Loucy (cell line): ENCODE results near the gene RER1.

ENCODE experiments used
- H2AFZ ChIP-seq: fragments of 200-600 bp; sonication (generic); 2 replicates; pipeline ENCODE4 v1.6.0; 2016; ENCODE audit warnings: antibody characterized with exemption, mild to moderate bottlenecking, low read length, moderate library complexity
- H3F3A ChIP-seq: fragments of 200-600 bp; 2 replicates; pipeline ENCODE4 v1.6.0; 2016; ENCODE audit warnings: antibody characterized with exemption, low read depth, mild to moderate bottlenecking
- H3K27me3 ChIP-seq: fragments of 200-600 bp; sonication (generic); 2 replicates; pipeline ENCODE4 v1.6.1; 2014; ENCODE audit warnings: low read length, mild to moderate bottlenecking; ENCODE audit not compliant: insufficient read depth, poor library complexity, severe bottlenecking
- H3K36me3 ChIP-seq: fragments of 200-600 bp; sonication (generic); 2 replicates; pipeline ENCODE4 v1.6.1; 2016; ENCODE audit warnings: low read length; ENCODE audit not compliant: insufficient read depth
- H3K4me1 ChIP-seq: fragments of 200-600 bp; sonication (generic); 2 replicates; pipeline ENCODE4 v1.5.1; 2014; ENCODE audit warnings: low read length, mild to moderate bottlenecking; ENCODE audit not compliant: insufficient read depth, poor library complexity, severe bottlenecking
- H3K4me2 ChIP-seq: fragments of 200-600 bp; sonication (generic); 2 replicates; pipeline ENCODE4 v1.6.0; 2014; ENCODE audit warnings: antibody characterized with exemption, low read length, low read depth, mild to moderate bottlenecking; ENCODE audit not compliant: poor library complexity, severe bottlenecking
- H3K4me3 ChIP-seq: fragments of 200-600 bp; sonication (generic); 2 replicates; pipeline ENCODE4 v1.5.1; 2014; ENCODE audit warnings: low read length, mild to moderate bottlenecking, mixed read lengths; ENCODE audit not compliant: poor library complexity, severe bottlenecking
- H3K79me2 ChIP-seq: fragments of 200-600 bp; sonication (generic); 2 replicates; pipeline ENCODE4 v1.6.1; 2014; ENCODE audit warnings: low read length; ENCODE audit not compliant: insufficient read depth
- H3K9ac ChIP-seq: fragments of 200-600 bp; sonication (generic); 2 replicates; pipeline ENCODE4 v1.6.0; 2014; ENCODE audit warnings: mild to moderate bottlenecking, low read depth, low read length, moderate library complexity; ENCODE audit not compliant: poor library complexity, severe bottlenecking
- H3K9me2 ChIP-seq: fragments of 200-600 bp; sonication (generic); replicated peaks from 2 replicates; pipeline ENCODE4 v1.6.1; 2016; ENCODE audit warnings: low read depth, low read length, mixed read lengths
- H3K9me3 ChIP-seq: fragments of 200-600 bp; sonication (generic); 2 replicates; pipeline ENCODE4 v1.6.1; 2014; ENCODE audit warnings: mild to moderate bottlenecking, antibody characterized with exemption, low read length, low read depth; ENCODE audit not compliant: insufficient read depth
- H4K20me1 ChIP-seq: fragments of 200-600 bp; sonication (generic); 2 replicates; pipeline ENCODE4 v1.6.0; 2014; ENCODE audit warnings: antibody characterized with exemption, low read length, mild to moderate bottlenecking; ENCODE audit not compliant: insufficient read depth, poor library complexity, severe bottlenecking
- EZH2phosphoT487 ChIP-seq: fragments of 200-600 bp; IDR thresholded peaks from 2 replicates; pipeline ENCODE4 v1.6.1; 2018; ENCODE audit warnings: antibody characterized with exemption, mild to moderate bottlenecking, moderate library complexity, borderline replicate concordance
- TF ChIP-seq, protein P1 (sequence below): fragments of 200-600 bp; sonication (generic); conservative IDR thresholded peaks from 2 replicates; pipeline ENCODE4 v1.5.1; 2014; ENCODE audit warnings: mild to moderate bottlenecking, antibody characterized with exemption, low read length

RER1 gene

GRCh38 chr1:2443277-2444137, 51.9 kb downstream of the RER1 start:
- Histone ChIP-seq H3K36me3 (no peaks in the 10 kb centered on the region), H3K4me3 (no peak overlapping the region), H3K9me3 (no peaks in the 10 kb centered on the region), H3K4me1 (no peaks in the 10 kb centered on the region), H2AFZ (no peak overlapping the region), H3K79me2 (no peaks in the 10 kb centered on the region), H3K4me2 (no peak overlapping the region), H3K9ac (no peak overlapping the region), H3K27me3 (no peaks in the 10 kb centered on the region), H3F3A (no peaks in the 10 kb centered on the region), H4K20me1 (no peaks in the 10 kb centered on the region), H3K9me2 (no peaks in the 10 kb centered on the region)
- TF ChIP-seq EZH2phosphoT487, result no peak
- TF ChIP-seq, protein P1, sequence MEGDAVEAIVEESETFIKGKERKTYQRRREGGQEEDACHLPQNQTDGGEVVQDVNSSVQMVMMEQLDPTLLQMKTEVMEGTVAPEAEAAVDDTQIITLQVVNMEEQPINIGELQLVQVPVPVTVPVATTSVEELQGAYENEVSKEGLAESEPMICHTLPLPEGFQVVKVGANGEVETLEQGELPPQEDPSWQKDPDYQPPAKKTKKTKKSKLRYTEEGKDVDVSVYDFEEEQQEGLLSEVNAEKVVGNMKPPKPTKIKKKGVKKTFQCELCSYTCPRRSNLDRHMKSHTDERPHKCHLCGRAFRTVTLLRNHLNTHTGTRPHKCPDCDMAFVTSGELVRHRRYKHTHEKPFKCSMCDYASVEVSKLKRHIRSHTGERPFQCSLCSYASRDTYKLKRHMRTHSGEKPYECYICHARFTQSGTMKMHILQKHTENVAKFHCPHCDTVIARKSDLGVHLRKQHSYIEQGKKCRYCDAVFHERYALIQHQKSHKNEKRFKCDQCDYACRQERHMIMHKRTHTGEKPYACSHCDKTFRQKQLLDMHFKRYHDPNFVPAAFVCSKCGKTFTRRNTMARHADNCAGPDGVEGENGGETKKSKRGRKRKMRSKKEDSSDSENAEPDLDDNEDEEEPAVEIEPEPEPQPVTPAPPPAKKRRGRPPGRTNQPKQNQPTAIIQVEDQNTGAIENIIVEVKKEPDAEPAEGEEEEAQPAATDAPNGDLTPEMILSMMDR, result no peak

DNA sequence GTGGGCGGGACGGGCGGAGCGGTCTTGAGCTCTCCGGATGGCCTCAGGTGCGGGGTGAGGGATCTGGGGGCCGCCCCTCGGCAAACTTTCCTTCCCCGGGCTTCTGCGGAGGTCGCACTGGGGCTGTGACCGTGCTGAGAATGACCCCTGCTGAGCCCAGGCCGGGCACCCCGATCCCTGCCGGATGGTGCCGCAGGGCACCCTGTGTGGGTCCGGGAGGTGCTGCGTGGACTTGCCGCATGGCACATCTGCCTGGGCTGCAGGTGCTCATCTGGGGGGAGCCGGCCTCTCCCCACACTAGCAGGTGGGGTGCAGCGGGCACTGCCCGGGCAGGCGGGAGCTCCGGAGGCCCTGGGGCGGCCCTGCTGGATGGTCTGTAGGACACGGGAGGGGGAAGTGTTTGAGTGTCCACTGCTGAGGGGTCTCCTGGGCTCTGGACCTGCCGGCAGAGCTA, 52.5 kb downstream of the RER1 start:
- Histone ChIP-seq H3K4me1 (no peaks in the 10 kb centered on the region), H4K20me1 (no peaks in the 10 kb centered on the region), H3K4me3 (no peak overlapping the region), H3K9me2 (no peaks in the 10 kb centered on the region), H3K9me3 (no peaks in the 10 kb centered on the region), H3K9ac (no peak overlapping the region), H3K36me3 (no peaks in the 10 kb centered on the region), H3K27me3 (no peaks in the 10 kb centered on the region), H3K4me2 (no peak overlapping the region), H3K79me2 (no peaks in the 10 kb centered on the region), H3F3A (no peaks in the 10 kb centered on the region), H2AFZ (no peak overlapping the region)
- no peak for TF ChIP-seq EZH2phosphoT487
- TF ChIP-seq, protein P1, result no peak

DNA sequence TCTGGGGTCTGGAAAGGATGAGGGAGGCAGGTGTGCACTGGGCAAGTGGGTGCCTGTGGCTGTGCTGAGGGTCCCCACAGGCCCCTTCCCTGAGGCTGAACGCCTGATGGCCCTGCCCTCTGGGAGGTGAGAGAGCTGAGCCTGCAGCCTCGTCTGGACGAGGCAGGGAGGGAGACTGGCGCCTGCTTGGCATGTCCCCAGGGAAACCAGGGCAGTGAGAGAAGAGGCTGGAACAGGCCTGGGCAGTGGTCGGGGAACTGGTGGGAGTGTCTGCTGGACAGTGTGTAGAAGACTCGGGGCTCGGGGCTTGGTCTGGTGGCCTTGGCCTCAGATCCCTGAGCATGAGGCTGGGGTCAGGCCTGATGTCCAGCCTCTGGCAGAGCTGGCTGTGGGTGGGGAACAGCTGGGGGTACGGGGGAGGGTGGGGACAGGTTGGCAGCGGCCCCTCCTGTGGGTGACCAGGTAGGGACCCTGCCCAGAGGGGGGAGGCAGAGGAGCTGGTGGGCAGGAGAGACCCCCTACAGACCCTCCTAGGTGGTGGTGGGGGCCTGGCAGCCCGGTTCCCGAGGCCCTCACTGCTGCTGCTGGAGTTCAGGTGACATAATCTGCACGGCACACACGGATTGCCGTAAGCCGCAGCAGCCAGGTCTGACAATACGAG, 53.7 kb downstream of the RER1 start:
- TF ChIP-seq, protein P1, result no peak
- TF ChIP-seq EZH2phosphoT487, result no peak
- H3K36me3 ChIP-seq, result no peaks in the 10 kb centered on the region
- H3K79me2 ChIP-seq, result no peaks in the 10 kb centered on the region
- H4K20me1 ChIP-seq, result no peaks in the 10 kb centered on the region
- no peaks in the 10 kb centered on the region for H3K9me3 ChIP-seq
- H3K9me2 ChIP-seq, result no peaks in the 10 kb centered on the region
- H2AFZ ChIP-seq, result no peak overlapping the region
- no peak overlapping the region for H3K4me2 ChIP-seq
- no peaks in the 10 kb centered on the region for H3K4me1 ChIP-seq
- no peak overlapping the region for H3K9ac ChIP-seq
- no peaks in the 10 kb centered on the region for H3F3A ChIP-seq
- H3K27me3 ChIP-seq, result no peaks in the 10 kb centered on the region
- H3K4me3 ChIP-seq, result no peak overlapping the region
